ENCODE data around the gene NLGN4X.
A peak's percentile ranks its signal among the peaks of the same experiment; 100 is the strongest.

NLGN4X gene

GRCh38 chrX:6151971-6152370, 76.7 kb downstream of the NLGN4X start:
- no peak for DNase-seq (ENCODE audit: low read depth in 2 of 2)

- DNase-seq (ENCODE audit: low read depth in 2 of 2), result no peak
Measured at GRCh38 chrX:6149060-6149872, 79.4 kb downstream of the NLGN4X start.

GRCh38 chrX:6134255-6134654, 94.4 kb downstream of the NLGN4X start:
- DNase-seq (ENCODE audit: low read depth in 2 of 2), result no peak

GRCh38 chrX:6132970-6133369, 95.7 kb downstream of the NLGN4X start:
- DNase-seq (ENCODE audit: low read depth in 2 of 2), result no peak

- DNase-seq (ENCODE audit: low read depth in 2 of 2), result no peak
Measured at GRCh38 chrX:6131287-6131686, 97.4 kb downstream of the NLGN4X start.

- DNase-seq (ENCODE audit: low read depth in 2 of 2), result no peak
Measured at GRCh38 chrX:6129195-6129594, 99.5 kb downstream of the NLGN4X start.

- DNase-seq (ENCODE audit: low read depth in 2 of 2), result no peak
Measured at GRCh38 chrX:6120329-6120728, 108.3 kb downstream of the NLGN4X start.

GRCh38 chrX:6095469-6095868, 133.2 kb downstream of the NLGN4X start:
- no peak for DNase-seq (ENCODE audit: low read depth in 2 of 2)

- no peak for DNase-seq (ENCODE audit: low read depth in 2 of 2)
Measured at GRCh38 chrX:6074532-6074931, 154.1 kb downstream of the NLGN4X start.

GRCh38 chrX:6071731-6072130, 156.9 kb downstream of the NLGN4X start:
- DNase-seq (ENCODE audit: low read depth in 2 of 2), result no peak

GRCh38 chrX:6067600-6067999, 161.1 kb downstream of the NLGN4X start:
- no peak for DNase-seq (ENCODE audit: low read depth in 2 of 2)

- DNase-seq (ENCODE audit: low read depth in 2 of 2), result no peak
Measured at GRCh38 chrX:6053141-6053540, 175.5 kb downstream of the NLGN4X start.

GRCh38 chrX:6052111-6052745, 176.4 kb downstream of the NLGN4X start:
- no peak for DNase-seq (ENCODE audit: low read depth in 2 of 2)

GRCh38 chrX:6049132-6049531, 179.5 kb downstream of the NLGN4X start:
- DNase-seq (ENCODE audit: low read depth in 2 of 2), result no peak

- no peak for DNase-seq (ENCODE audit: low read depth in 2 of 2)
Measured at GRCh38 chrX:6041630-6042029, 187.0 kb downstream of the NLGN4X start.

- DNase-seq (ENCODE audit: low read depth in 2 of 2), result no peak
Measured at GRCh38 chrX:6029014-6029413, 199.7 kb downstream of the NLGN4X start.

GRCh38 chrX:6026980-6027379, 201.7 kb downstream of the NLGN4X start:
- DNase-seq (ENCODE audit: low read depth in 2 of 2), result no peak

GRCh38 chrX:6026429-6026828, 202.2 kb downstream of the NLGN4X start:
- no peak for DNase-seq (ENCODE audit: low read depth in 2 of 2)

- DNase-seq (ENCODE audit: low read depth in 2 of 2), result no peak
Measured at GRCh38 chrX:6024204-6024603, 204.5 kb downstream of the NLGN4X start.

- DNase-seq (ENCODE audit: low read depth in 2 of 2), result peak; percentile 0 to 1
Measured at GRCh38 chrX:6021316-6022091, 207.2 kb downstream of the NLGN4X start.

- DNase-seq (ENCODE audit: low read depth in 2 of 2), result no peak
Measured at GRCh38 chrX:6019076-6019475, 209.6 kb downstream of the NLGN4X start.

GRCh38 chrX:6015423-6015822, 213.2 kb downstream of the NLGN4X start:
- DNase-seq (ENCODE audit: low read depth in 2 of 2), result no peak

- DNase-seq (ENCODE audit: low read depth in 2 of 2), result no peak
Measured at GRCh38 chrX:6012357-6012756, 216.3 kb downstream of the NLGN4X start.
